Activated CD4-positive, alpha-beta memory T cell treated with anti-CD3 and anti-CD28 coated beads, Interleukin-2, amount 10 ng/mL, durations not matched to agents 7 days and 5 days (primary cell): ENCODE measurements around the gene ISYNA1. TPM values are rescaled to one million over a fixed set of nuclear protein-coding genes. Genes with fewer than 3 reads are reported as not detected.

Experiments
- total RNA-seq, 2 experiments: library from RNA; stranded (reverse); gene quantifications; one replicate each; pipeline ENCODE4 v1.2.3, GENCODE V29; 2021

ISYNA1 gene
- total RNA-seq, 2 experiments from 2014 or later: 16.7 to 18.0 TPM

Other genes with a start within 250 kb of the ISYNA1 start
- gene MPV17L2, start 244.9 kb downstream of the ISYNA1 start, total RNA-seq: 1 to 10 TPM; 6.2 to 6.3 TPM
- gene RAB3A, start 234.1 kb downstream of the ISYNA1 start, total RNA-seq: 1 to 10 TPM; 3.7 to 5.3 TPM
- gene PDE4C, start 211.7 kb downstream of the ISYNA1 start, total RNA-seq: under 1 TPM; 0.13 to 0.18 TPM
- gene IQCN, start 163.7 kb downstream of the ISYNA1 start, total RNA-seq: 1 to 10 TPM; 1.6 to 1.7 TPM
- gene JUND, start 156.5 kb downstream of the ISYNA1 start, total RNA-seq: 100 to 1,000 TPM; 390 to 402 TPM
- gene LSM4, start 115.1 kb downstream of the ISYNA1 start, total RNA-seq: 100 to 1,000 TPM; 180 to 186 TPM
- gene PGPEP1, start 97.5 kb downstream of the ISYNA1 start, total RNA-seq: 10 to 100 TPM; 42.7 to 44.0 TPM
- not detected for gene GDF15, start 52.0 kb downstream of the ISYNA1 start, total RNA-seq
- gene LRRC25, start 40.5 kb downstream of the ISYNA1 start, total RNA-seq: not detected
- 100 to 1,000 TPM; 140 to 153 TPM for gene SSBP4, start 18.7 kb downstream of the ISYNA1 start, total RNA-seq
- gene ELL, start 83.9 kb upstream of the ISYNA1 start, total RNA-seq: 10 to 100 TPM; 26.2 to 26.3 TPM
- 100 to 1,000 TPM; 263 TPM for gene FKBP8, start 105.4 kb upstream of the ISYNA1 start, total RNA-seq
- gene KXD1, start 119.7 kb upstream of the ISYNA1 start, total RNA-seq: 10 to 100 TPM; 93.0 to 99.1 TPM
- gene UBA52, start 133.7 kb upstream of the ISYNA1 start, total RNA-seq: 1,000 to 10,000 TPM; 1,374 to 1,409 TPM
- 10 to 100 TPM; 81.2 to 83.3 TPM for gene REX1BD, start 150.7 kb upstream of the ISYNA1 start, total RNA-seq
- gene CRLF1, start 168.7 kb upstream of the ISYNA1 start, total RNA-seq: not detected
- under 1 TPM in 1 of 2 experiments, not detected in 1; 0.13 TPM for gene TMEM59L, start 174.7 kb upstream of the ISYNA1 start, total RNA-seq
- 10 to 100 TPM; 10.8 to 11.0 TPM for gene KLHL26, start 198.9 kb upstream of the ISYNA1 start, total RNA-seq
- 1 to 10 TPM; 5.3 TPM for gene CRTC1, start 245.5 kb upstream of the ISYNA1 start, total RNA-seq